ENCODE results near the gene DTX2. TPM values are rescaled to one million over a fixed set of nuclear protein-coding genes. Genes with fewer than 3 reads are reported as not detected.
"Not testable (repeated sequence)": the region's sequence is repeated elsewhere in the genome, so short reads cannot be mapped to it uniquely, and the experiment has no call there.

Gene DTX2
- total RNA-seq, 4 donors from 2014 or later: 15.4 to 28.6 (median 24.8) TPM

DNA sequence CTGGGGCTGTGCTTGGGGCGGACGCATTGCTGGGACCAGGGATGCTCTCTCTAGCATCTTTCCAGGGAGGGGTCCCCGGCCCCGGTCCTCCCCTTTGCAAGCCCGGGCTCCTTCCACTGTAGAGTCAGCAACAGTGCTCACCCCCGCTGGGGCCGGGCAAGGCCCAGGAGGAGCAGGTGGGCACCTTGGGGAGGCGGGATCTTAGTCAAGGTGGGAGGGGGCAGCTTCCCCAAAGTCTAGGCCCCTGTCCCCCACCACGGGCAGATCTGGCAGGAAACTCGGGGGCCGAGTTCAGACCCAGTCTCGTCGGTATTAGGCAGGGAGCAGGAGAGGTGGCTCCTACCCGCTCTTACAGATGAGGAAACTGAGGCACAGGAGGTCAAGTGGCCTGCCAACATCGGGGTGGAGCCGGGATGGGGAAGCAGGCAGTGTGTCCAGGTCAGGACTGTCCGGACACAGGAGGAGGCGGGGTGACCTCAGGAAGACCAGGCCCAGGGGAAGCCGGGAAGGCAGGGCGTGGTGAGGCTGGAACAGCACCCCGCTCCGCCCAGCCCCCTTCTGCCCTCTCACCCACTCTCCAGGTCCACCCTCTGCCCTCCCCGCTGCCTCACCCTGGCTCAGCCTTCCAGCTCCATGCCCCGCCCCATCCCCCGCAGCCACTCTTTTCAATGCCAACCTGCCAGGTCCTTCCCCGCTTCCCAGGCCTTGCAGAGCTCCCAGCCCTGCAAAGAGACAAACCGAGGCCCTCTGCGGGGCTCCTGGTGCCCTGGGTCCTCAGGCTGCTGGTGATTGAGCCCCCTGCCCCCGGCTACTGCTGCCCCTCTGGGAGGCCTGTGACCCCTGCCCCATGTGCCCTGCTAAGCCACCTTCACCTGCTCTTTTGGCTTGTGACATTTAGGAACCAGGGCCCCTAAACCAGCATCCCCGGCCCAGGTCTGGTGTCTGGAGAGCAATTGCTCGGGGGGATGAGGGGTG, 50.7 kb downstream of the DTX2 start:
- not testable (repeated sequence) for H3K27me3 ChIP-seq, H3K9me3 ChIP-seq, H3K27ac ChIP-seq, H3K4me3 ChIP-seq, H3K36me3 ChIP-seq
- peak; percentile 54 for ATAC-seq
- no CpG with 5 or more reads among the region's 31 CpGs for WGBS, 2 donors (ENCODE audit: low coverage in 1 of 2)
- H3K4me1 ChIP-seq: peaks cover 0 to 24% (median 3%) of the 10 kb centered on the region in 3 donors

DNA sequence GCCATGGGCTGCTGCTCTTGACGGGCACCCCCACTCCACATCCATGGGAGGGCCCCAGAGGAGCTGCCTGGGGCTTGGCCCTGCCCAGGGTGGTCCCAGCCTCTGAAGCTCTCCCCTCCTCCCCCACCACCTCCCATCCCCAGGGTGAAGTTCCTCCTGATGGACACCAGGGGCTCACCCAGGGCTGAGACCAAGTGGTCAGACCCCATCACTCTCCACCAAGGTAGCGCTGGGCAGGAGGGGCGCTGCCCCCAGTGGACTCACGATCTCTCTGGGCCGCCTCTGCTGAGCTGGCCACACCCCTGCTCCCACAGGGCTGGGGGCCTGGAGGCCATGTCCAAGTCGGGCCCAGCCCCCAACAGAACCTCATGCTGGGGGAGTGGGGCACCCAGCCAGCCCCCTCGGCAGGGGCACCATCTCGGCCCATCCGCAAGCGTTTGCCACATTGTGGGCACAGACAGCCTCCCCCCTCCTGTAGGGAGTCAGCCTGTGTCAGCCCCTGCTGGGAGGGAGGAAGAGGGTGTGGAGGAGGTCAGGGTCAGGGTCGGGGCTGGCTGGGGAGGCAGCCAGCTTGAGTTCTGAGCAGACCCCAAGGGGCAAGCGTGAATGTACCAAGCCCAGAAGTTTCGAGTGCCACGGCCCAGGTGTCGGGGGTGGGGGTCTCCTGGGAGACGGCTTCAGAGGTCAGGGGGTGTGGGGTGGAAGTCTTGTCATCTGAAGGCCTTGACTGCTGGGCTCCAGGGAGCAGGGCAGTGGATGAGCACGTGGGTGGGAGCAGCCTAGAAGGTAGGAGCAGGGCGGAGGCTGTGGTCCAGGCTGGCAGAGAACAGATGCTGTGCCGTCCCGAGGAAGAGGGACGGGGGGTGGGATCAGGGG, 51.7 kb downstream of the DTX2 start:
- Histone ChIP-seq H3K27ac (peak overlapping the region in 1 of 4 donors; percentile 6), H3K4me3 (no peak overlapping the region), H3K4me1 (peaks cover 0 to 24% (median 3%) of the 10 kb centered on the region in 3 donors), H3K27me3 (no peaks in the 10 kb centered on the region), H3K9me3 (no peaks in the 10 kb centered on the region), H3K36me3 (no peaks in the 10 kb centered on the region)
- TF ChIP-seq, protein P1, sequence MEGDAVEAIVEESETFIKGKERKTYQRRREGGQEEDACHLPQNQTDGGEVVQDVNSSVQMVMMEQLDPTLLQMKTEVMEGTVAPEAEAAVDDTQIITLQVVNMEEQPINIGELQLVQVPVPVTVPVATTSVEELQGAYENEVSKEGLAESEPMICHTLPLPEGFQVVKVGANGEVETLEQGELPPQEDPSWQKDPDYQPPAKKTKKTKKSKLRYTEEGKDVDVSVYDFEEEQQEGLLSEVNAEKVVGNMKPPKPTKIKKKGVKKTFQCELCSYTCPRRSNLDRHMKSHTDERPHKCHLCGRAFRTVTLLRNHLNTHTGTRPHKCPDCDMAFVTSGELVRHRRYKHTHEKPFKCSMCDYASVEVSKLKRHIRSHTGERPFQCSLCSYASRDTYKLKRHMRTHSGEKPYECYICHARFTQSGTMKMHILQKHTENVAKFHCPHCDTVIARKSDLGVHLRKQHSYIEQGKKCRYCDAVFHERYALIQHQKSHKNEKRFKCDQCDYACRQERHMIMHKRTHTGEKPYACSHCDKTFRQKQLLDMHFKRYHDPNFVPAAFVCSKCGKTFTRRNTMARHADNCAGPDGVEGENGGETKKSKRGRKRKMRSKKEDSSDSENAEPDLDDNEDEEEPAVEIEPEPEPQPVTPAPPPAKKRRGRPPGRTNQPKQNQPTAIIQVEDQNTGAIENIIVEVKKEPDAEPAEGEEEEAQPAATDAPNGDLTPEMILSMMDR (IDR thresholded peaks at IDR 0.05): no peak
- TF ChIP-seq POLR2AphosphoS5 (IDR thresholded peaks at IDR 0.05) (no peak), EP300 (IDR thresholded peaks at IDR 0.05) (no peak), POLR2A (IDR thresholded peaks at IDR 0.05) (no peak)
- WGBS, 2 donors (ENCODE audit: low coverage in 1 of 2): 27 to 33% methylated on average over 1 to 3 of the region's 21 CpGs
- ATAC-seq: no peak

- WGBS, 2 donors (ENCODE audit: low coverage in 1 of 2): 72 to 87% methylated on average over 10 of the region's 29 CpGs
- Histone ChIP-seq H3K27me3 (no peaks in the 10 kb centered on the region), H3K4me1 (peaks cover 0 to 24% (median 3%) of the 10 kb centered on the region in 3 donors), H3K36me3 (no peaks in the 10 kb centered on the region), H3K9me3 (no peaks in the 10 kb centered on the region), H3K4me3 (no peak overlapping the region), H3K27ac (peak overlapping the region in 1 of 4 donors; percentile 6)
- ATAC-seq: no peak
- TF ChIP-seq, protein P1 (IDR thresholded peaks at IDR 0.05): no peak
- TF ChIP-seq POLR2A (IDR thresholded peaks at IDR 0.05) (no peak), EP300 (IDR thresholded peaks at IDR 0.05) (no peak), POLR2AphosphoS5 (IDR thresholded peaks at IDR 0.05) (no peak)
These were observed 52.6 kb downstream of the DTX2 start for GRCh38 chr7:76513817-76514799.

DNA sequence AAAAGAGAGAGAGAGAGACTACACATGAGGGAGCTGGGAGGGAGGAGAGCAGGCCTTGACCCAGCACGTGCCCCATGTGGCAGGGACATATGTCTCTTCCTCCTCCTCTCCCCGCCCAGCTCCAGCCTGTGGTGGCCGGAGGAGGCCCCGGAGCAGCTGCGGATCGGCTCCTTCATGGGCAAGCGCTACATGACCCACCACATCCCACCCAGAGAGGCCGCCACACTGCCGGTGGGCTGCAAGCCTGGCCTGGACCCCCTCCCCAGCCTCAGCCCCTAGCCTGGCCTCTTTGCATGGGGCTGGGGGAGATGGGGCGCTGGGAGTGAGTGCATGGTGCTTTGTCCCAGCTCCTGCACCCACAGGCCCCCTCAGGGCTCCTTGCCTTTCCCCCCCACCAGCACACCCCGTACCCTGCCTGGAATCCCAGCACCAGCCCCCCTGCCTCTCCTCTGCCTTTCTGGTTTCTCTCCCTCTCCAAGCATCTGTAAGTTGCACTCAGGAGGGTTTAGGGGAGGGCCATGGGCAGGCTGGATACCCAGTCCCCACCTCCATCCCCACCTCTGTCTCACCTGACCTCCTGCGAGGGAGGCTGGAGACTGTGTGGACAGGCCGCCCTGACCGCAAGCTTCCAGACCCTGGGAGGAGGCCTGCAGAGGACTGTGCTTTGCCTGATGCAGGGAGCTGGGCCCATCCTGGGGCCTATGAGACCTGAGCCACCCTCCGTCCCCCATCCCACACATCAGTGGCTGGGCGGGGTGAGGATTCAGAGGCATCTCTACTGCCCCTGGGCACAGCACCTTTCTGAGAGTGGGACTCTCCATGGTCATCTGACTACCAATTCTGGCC, 53.6 kb downstream of the DTX2 start:
- no peak for ATAC-seq
- H3K9me3 ChIP-seq: no peaks in the 10 kb centered on the region
- 72 to 83% methylated on average over 4 to 6 of the region's 16 CpGs for WGBS, 2 donors (ENCODE audit: low coverage in 1 of 2)
- H3K27me3 ChIP-seq: no peaks in the 10 kb centered on the region
- no peaks in the 10 kb centered on the region for H3K36me3 ChIP-seq
- no peak overlapping the region for H3K4me3 ChIP-seq
- no peak for TF ChIP-seq POLR2AphosphoS5 (IDR thresholded peaks at IDR 0.05)
- TF ChIP-seq, protein P1 (IDR thresholded peaks at IDR 0.05): no peak
- TF ChIP-seq POLR2A (IDR thresholded peaks at IDR 0.05): no peak
- no peak for TF ChIP-seq EP300 (IDR thresholded peaks at IDR 0.05)
- H3K4me1 ChIP-seq: peaks cover 0 to 19% (median 0%) of the 10 kb centered on the region in 3 donors
- no peak overlapping the region for H3K27ac ChIP-seq

Data from gastroesophageal sphincter (tissue), 4 donors.